Epithelial cell of esophagus (primary cell): ENCODE data around the gene MYO7B.
"Not testable (repeated sequence)": the region's sequence is repeated elsewhere in the genome, so short reads cannot be mapped to it uniquely, and the experiment has no call there.

ENCODE experiments used
- DNase-seq: peaks from one replicate; pipeline ENCODE4 v3.0.0; 2010; ENCODE audit warnings: low read depth
- H3K4me3 ChIP-seq: 2 replicates; pipeline ENCODE4 v1.5.1; 2011; ENCODE audit warnings: mild to moderate bottlenecking, low read length, control low read depth
- TF ChIP-seq, protein P1 (sequence below): IDR thresholded peaks from 2 replicates; pipeline ENCODE4 v1.5.1; 2011; ENCODE audit warnings: low read depth, mild to moderate bottlenecking, low read length, control low read depth, inconsistent platforms; ENCODE audit not compliant: insufficient read depth; ENCODE audit errors: missing control alignments

MYO7B gene

DNA sequence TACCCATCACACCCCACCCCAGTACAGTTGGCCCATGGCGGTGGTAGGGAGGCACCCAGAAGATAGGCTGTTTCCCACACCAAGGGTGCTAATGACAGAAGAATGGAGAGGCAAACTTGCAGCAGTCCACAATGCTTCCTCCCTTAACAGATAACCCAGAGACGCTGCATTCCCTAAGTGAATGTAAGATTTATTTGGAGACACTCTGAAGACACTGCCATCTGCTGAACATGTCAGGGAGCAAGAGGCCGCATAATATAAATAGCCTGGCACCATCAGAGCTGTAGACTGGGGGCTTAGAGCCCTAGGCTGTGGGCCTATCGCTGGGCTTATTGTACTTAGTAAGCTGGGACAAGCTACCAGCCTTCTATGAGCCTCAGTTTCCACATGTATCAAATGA is 7.0 kb upstream of the MYO7B start:
- no peak for DNase-seq
- TF ChIP-seq, protein P1, sequence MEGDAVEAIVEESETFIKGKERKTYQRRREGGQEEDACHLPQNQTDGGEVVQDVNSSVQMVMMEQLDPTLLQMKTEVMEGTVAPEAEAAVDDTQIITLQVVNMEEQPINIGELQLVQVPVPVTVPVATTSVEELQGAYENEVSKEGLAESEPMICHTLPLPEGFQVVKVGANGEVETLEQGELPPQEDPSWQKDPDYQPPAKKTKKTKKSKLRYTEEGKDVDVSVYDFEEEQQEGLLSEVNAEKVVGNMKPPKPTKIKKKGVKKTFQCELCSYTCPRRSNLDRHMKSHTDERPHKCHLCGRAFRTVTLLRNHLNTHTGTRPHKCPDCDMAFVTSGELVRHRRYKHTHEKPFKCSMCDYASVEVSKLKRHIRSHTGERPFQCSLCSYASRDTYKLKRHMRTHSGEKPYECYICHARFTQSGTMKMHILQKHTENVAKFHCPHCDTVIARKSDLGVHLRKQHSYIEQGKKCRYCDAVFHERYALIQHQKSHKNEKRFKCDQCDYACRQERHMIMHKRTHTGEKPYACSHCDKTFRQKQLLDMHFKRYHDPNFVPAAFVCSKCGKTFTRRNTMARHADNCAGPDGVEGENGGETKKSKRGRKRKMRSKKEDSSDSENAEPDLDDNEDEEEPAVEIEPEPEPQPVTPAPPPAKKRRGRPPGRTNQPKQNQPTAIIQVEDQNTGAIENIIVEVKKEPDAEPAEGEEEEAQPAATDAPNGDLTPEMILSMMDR: no peak
- no peak overlapping the region for H3K4me3 ChIP-seq

DNA sequence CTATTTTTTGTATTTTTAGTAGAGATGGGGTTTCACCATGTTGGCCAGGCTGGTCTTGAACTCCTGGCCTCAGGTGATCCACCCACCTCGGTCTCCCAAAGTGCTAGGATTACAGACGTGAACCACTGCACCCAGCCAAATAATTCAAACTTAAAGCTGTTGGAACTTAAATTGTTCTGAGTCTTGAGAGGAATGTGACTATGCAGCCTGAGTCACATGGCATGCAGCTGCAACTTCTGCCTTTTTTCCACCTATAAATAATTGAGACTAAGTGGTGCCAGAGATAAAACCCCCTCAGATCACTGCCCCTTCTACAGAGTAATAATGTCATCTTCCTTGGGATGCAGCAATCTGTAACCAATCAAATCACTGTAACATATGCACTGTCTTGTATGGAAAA is 6.1 kb upstream of the MYO7B start:
- not testable (repeated sequence) for DNase-seq, H3K4me3 ChIP-seq

DNA sequence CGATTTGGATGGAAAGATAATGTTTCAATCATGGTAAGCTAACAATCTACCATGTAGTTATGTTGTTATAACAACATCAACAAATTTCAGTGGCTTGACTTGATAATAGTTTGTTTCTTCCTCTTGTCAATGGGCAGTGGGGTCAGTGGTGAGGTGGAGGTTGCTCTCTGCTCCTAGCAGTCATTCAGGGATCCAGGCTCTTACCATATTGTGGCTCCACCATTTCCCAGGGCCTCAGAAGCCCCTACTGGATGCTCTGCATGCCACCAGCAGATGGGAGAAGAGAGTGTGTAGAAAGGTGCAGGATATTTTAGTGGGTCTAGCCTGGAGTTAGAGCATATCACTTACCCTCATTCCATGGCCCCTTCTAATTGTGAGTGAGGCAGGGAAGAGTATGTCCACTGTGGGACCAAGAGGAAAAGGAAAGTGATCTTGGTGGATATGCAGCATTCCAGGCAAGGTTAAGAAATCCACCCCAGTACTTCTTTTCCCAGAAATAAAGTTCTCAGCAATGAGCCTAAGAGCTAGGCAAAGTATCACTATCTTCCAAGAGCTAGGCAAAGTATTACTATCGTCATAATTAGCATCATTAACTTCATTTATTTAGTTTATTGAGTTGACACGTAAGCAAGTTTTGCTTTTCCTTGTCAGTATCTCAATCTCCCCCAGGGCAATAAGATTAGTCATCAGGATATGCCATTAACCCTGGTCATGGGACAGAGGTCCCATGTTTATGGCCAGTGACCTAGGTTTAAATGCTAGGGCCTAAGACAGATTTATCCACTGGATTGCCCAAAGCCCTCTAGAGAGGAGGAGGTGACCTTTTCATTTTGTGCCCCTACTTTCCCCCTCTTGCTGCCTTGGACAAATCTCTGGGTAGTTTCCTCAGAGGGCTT is 5.0 kb upstream of the MYO7B start:
- TF ChIP-seq, protein P1: no peak
- peak; percentile 79 for DNase-seq
- H3K4me3 ChIP-seq: no peak overlapping the region

DNA sequence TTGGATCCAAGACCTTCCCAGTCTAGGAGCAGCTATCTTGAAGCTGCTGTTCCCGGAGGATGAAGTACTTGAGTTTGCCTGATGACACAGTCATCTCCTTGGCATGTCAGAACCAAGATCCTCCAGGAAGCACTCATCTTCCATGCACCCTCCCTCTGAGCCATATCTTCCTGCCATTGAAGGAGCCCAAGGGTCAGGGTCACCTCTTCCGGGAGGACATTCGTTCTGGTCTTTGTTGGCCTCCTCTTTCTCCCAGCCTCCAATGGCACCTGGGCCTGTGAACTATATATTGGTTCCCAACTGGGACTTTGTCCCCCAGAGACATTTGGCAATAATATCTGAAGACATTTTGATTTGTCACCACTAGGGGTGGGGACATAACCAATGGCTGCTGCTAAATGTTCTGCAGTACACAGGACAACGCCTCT is 4.2 kb upstream of the MYO7B start:
- H3K4me3 ChIP-seq: no peak overlapping the region
- peak; percentile 73 for DNase-seq

DNA sequence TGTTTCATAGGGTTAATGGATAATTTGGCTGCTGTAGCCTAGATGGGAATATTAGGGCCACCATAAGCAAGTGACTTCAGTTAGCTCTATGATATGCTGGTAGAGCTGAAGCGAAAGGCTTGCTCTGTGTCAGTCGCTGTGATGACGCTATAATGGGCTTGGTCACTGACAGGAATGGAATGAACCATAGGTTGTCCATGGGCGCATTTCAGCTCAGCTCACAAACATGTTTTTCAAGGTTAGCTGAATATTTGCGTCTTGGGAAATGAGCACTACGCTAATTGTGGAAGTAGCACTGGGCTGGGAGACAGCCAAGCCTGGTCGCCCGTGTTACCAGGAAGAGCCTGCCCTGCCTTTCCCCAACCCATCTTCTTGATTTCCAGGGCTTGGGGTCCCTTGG is 3.2 kb upstream of the MYO7B start:
- TF ChIP-seq, protein P1: no peak
- DNase-seq: no peak
- H3K4me3 ChIP-seq: no peak overlapping the region

More for the DNA sequence above, 4.2 kb upstream of the MYO7B start:
- TF ChIP-seq, protein P1: no peak

DNA sequence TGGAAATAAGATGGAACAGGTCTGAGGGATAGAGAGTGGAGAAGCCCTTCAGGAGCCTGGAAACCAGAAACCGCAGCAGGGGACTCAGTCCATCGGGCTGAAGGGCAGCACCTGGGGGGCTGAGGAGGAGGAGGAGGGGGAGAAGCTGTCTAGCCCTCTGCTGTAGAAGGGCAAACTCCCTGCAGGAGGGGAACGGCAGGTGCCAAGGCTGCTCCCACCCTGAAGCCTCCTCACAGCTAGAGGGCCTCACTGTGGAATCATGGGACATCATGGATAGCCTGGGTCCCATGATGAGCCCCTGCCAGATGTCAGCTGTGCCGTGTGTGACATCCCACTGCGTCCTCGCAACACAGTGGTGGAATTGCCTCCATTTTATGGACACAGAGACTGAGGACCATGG is 435 bp downstream of the MYO7B start:
- no peak overlapping the region for H3K4me3 ChIP-seq
- TF ChIP-seq, protein P1: no peak
- DNase-seq: no peak

DNA sequence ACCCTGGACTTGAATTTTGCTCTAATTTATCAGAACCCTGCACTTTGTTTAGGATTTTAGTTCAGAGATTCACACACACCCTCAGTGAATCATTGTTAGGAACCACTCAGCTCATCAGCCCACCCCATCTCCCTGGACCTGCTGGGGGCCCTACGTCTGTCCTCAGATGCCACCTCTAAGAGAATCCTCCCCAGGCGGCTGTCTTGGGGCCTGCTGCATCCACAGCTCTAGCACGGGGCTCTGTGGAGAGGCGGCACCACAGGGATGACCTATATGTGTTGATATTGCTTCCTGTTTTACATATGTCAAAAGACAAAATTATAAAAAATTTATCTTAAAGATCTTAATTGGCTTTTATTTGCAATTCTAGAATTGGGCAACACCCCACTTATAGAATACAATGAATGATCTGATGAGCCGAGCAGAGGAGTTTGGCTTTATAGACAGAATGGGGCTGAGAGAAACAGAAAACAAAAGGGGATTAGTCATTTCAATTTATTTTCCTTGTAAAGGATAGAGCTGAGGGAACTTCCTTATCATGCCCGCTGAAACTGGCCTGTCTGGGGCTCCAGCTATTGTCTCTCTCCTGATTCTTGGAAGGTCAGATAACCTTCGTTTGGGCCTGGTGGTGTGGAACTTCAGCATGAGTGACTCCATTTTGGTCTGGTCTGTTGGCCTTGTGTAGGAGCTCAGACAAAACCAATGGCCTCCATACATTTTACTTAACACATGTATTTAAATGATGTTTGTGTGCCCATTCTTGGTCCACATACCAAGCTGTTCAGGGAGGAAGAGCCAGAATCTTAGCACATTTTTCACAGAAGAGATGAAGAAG is 1.4 kb downstream of the MYO7B start:
- H3K4me3 ChIP-seq: no peak overlapping the region
- DNase-seq: peak; percentile 11
- TF ChIP-seq, protein P1: no peak
